GM23338 (cell line): Measurements from ENCODE around the gene MKKS. TPM values are rescaled to one million over a fixed set of nuclear protein-coding genes. Genes with fewer than 3 reads are reported as not detected.

Source experiments
- CREB1 ChIP-seq: fragments of 250-450 bp; sonication (Bioruptor Pico); IDR thresholded peaks from 2 replicates; pipeline ENCODE4 v1.5.0; 2020; ENCODE audit warnings: low read depth, mild to moderate bottlenecking, moderate library complexity
- CTCF ChIP-seq, 2 experiments: fragments of 200-600 bp in 1 of 2; sonication (generic) in 1 of 2; conservative IDR thresholded peaks; 2 replicates each; pipeline versions ENCODE4 v1.5.1 to v1.6.1; 2016 to 2017; ENCODE audit warnings: antibody characterized with exemption in 2 of 2, low read depth in 2 of 2, mild to moderate bottlenecking in 2 of 2, moderate library complexity in 1 of 2
- EZH2phosphoT487 ChIP-seq: fragments of 200-600 bp; sonication (generic); IDR thresholded peaks from one replicate; pipeline ENCODE4 v1.8.1; 2018; ENCODE audit warnings: antibody characterized with exemption; ENCODE audit not compliant: unreplicated experiment
- NANOG ChIP-seq: IDR thresholded peaks from 2 replicates; pipeline ENCODE4 v1.6.1; 2016; ENCODE audit warnings: antibody characterized with exemption, borderline replicate concordance
- POLR2AphosphoS5 ChIP-seq: IDR thresholded peaks from 2 replicates; pipeline ENCODE4 v1.6.1; 2016; ENCODE audit warnings: antibody characterized with exemption, low read depth
- ZNF114 ChIP-seq: fragments of 250-450 bp; sonication (Bioruptor Pico); IDR thresholded peaks from 2 replicates; pipeline ENCODE4 v1.5.0; 2020; ENCODE audit warnings: mild to moderate bottlenecking, moderate library complexity
- ZNF331 ChIP-seq: fragments of 250-450 bp; sonication (Bioruptor Pico); IDR thresholded peaks from 2 replicates; pipeline ENCODE4 v1.5.0; 2020; ENCODE audit warnings: low read depth, mild to moderate bottlenecking, moderate library complexity
- polyA plus RNA-seq: library from polyadenylated mRNA; unstranded; fragments of >200 nt; fragmentation: Nextera tagmentation; extraction: Ambion mirVana; gene quantifications from 2 replicates; pipeline ENCODE4 v1.2.1, GENCODE V29; 2016
- total RNA-seq: library from RNA; depleted of rRNA; stranded (reverse); fragments of >200 nt; shearing (Covaris generic); gene quantifications from 2 replicates; pipeline ENCODE4 v1.2.3, GENCODE V29; 2014
- TF ChIP-seq, protein P1 (sequence below): fragments of 250-450 bp; sonication (Bioruptor Pico); IDR thresholded peaks from 2 replicates; pipeline ENCODE4 v1.5.0; 2020; ENCODE audit warnings: mild to moderate bottlenecking, moderate library complexity
- TF ChIP-seq, protein P2 (sequence below): IDR thresholded peaks from 2 replicates; pipeline ENCODE4 v1.6.1; 2016; ENCODE audit warnings: antibody characterized with exemption

MKKS gene
- total and polyA plus RNA-seq, 2 experiments from 2014 or later: 13.4 to 16.7 TPM

- TF ChIP-seq, protein P1, sequence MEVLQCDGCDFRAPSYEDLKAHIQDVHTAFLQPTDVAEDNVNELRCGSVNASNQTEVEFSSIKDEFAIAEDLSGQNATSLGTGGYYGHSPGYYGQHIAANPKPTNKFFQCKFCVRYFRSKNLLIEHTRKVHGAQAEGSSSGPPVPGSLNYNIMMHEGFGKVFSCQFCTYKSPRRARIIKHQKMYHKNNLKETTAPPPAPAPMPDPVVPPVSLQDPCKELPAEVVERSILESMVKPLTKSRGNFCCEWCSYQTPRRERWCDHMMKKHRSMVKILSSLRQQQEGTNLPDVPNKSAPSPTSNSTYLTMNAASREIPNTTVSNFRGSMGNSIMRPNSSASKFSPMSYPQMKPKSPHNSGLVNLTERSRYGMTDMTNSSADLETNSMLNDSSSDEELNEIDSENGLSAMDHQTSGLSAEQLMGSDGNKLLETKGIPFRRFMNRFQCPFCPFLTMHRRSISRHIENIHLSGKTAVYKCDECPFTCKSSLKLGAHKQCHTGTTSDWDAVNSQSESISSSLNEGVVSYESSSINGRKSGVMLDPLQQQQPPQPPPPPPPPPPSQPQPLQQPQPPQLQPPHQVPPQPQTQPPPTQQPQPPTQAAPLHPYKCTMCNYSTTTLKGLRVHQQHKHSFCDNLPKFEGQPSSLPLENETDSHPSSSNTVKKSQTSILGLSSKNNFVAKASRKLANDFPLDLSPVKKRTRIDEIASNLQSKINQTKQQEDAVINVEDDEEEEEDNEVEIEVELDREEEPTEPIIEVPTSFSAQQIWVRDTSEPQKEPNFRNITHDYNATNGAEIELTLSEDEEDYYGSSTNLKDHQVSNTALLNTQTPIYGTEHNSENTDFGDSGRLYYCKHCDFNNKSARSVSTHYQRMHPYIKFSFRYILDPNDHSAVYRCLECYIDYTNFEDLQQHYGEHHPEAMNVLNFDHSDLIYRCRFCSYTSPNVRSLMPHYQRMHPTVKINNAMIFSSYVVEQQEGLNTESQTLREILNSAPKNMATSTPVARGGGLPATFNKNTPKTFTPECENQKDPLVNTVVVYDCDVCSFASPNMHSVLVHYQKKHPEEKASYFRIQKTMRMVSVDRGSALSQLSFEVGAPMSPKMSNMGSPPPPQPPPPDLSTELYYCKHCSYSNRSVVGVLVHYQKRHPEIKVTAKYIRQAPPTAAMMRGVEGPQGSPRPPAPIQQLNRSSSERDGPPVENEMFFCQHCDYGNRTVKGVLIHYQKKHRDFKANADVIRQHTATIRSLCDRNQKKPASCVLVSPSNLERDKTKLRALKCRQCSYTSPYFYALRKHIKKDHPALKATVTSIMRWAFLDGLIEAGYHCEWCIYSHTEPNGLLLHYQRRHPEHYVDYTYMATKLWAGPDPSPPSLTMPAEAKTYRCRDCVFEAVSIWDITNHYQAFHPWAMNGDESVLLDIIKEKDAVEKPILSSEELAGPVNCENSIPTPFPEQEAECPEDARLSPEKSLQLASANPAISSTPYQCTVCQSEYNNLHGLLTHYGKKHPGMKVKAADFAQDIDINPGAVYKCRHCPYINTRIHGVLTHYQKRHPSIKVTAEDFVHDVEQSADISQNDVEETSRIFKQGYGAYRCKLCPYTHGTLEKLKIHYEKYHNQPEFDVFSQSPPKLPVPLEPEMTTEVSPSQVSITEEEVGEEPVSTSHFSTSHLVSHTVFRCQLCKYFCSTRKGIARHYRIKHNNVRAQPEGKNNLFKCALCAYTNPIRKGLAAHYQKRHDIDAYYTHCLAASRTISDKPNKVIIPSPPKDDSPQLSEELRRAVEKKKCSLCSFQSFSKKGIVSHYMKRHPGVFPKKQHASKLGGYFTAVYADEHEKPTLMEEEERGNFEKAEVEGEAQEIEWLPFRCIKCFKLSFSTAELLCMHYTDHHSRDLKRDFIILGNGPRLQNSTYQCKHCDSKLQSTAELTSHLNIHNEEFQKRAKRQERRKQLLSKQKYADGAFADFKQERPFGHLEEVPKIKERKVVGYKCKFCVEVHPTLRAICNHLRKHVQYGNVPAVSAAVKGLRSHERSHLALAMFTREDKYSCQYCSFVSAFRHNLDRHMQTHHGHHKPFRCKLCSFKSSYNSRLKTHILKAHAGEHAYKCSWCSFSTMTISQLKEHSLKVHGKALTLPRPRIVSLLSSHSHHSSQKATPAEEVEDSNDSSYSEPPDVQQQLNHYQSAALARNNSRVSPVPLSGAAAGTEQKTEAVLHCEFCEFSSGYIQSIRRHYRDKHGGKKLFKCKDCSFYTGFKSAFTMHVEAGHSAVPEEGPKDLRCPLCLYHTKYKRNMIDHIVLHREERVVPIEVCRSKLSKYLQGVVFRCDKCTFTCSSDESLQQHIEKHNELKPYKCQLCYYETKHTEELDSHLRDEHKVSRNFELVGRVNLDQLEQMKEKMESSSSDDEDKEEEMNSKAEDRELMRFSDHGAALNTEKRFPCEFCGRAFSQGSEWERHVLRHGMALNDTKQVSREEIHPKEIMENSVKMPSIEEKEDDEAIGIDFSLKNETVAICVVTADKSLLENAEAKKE: no peak
- TF ChIP-seq ZNF114: no peak
- TF ChIP-seq EZH2phosphoT487: no peak
- TF ChIP-seq ZNF331 (CRISPR knock-in tag): no peak
- TF ChIP-seq, protein P2, sequence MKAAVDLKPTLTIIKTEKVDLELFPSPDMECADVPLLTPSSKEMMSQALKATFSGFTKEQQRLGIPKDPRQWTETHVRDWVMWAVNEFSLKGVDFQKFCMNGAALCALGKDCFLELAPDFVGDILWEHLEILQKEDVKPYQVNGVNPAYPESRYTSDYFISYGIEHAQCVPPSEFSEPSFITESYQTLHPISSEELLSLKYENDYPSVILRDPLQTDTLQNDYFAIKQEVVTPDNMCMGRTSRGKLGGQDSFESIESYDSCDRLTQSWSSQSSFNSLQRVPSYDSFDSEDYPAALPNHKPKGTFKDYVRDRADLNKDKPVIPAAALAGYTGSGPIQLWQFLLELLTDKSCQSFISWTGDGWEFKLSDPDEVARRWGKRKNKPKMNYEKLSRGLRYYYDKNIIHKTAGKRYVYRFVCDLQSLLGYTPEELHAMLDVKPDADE: no peak
- TF ChIP-seq NANOG: no peak
- no peak for TF ChIP-seq CTCF (conservative IDR thresholded peaks at IDR 0.05; ENCODE audit: low read depth in 2 of 2)
- no peak for TF ChIP-seq CREB1
- TF ChIP-seq POLR2AphosphoS5: no peak
These were observed 1.9 kb downstream of the MKKS start (continued) for GRCh38 chr20:10432079-10432478.
